H1 (cell line): ENCODE data around the gene PAPOLA. TPM values are rescaled to one million over a fixed set of nuclear protein-coding genes. Genes with fewer than 3 reads are reported as not detected.

Experiments
- CTCF ChIA-PET: fragments of 300-600 bp; sonication (Branson Sonifier 250); formaldehyde crosslinking; loops from one replicate; lab custom pipeline; 2021; ENCODE audit not compliant: partially characterized antibody; lab: Charles Lee
- POLR2A ChIA-PET: fragments of 300-600 bp; sonication (Branson Sonifier 250); formaldehyde crosslinking; loops from one replicate; lab custom pipeline; 2021; ENCODE audit warnings: inconsistent platforms; ENCODE audit not compliant: partially characterized antibody; lab: Charles Lee
- DNase-seq, 2 experiments: peaks; one replicate each; pipeline versions ENCODE4 v3.0.0 to v3.0.0-alpha.2; 2010 to 2022; ENCODE audit warnings: low spot score in 2 of 2, low read depth in 1 of 2, mixed read lengths in 1 of 2
- FAIRE-seq: peaks from 2 replicates; lab custom pipeline; 2011; peaks lifted over from hg19 to GRCh38; lab: Jason Lieb, UNC
- H2AFZ ChIP-seq: 2 replicates; pipeline ENCODE4 v1.8.1; 2012; ENCODE audit warnings: low read length, inconsistent platforms
- H2AK5ac ChIP-seq: 2 replicates; pipeline ENCODE4 v1.6.1; 2013; ENCODE audit warnings: low read depth, low read length
- H2BK120ac ChIP-seq: replicated peaks from 2 replicates; pipeline ENCODE3; 2013; ENCODE audit warnings: low read depth, low read length, inconsistent platforms
- H2BK12ac ChIP-seq: 2 replicates; pipeline ENCODE4 v1.6.1; 2013; ENCODE audit warnings: low read depth, low read length
- H2BK15ac ChIP-seq: 2 replicates; pipeline ENCODE4 v1.6.1; 2013; ENCODE audit warnings: low read length
- H2BK20ac ChIP-seq: 2 replicates; pipeline ENCODE4 v1.6.1; 2013; ENCODE audit warnings: low read length
- H2BK5ac ChIP-seq: 2 replicates; pipeline ENCODE4 v1.6.1; 2013; ENCODE audit warnings: low read depth, low read length
- H3K14ac ChIP-seq: 2 replicates; pipeline ENCODE4 v1.6.1; 2013; ENCODE audit warnings: inconsistent platforms; ENCODE audit not compliant: insufficient read length
- H3K18ac ChIP-seq: 2 replicates; pipeline ENCODE4 v1.6.1; 2013; ENCODE audit warnings: low read length; ENCODE audit errors: extremely low read depth
- H3K23ac ChIP-seq: 2 replicates; pipeline ENCODE4 v1.6.1; 2013; ENCODE audit warnings: inconsistent platforms; ENCODE audit not compliant: insufficient read length
- H3K23me2 ChIP-seq: 2 replicates; pipeline ENCODE4 v1.6.1; 2013; ENCODE audit warnings: low read depth, low read length
- H3K27ac ChIP-seq: 2 replicates; pipeline ENCODE4 v1.6.1; 2011; ENCODE audit warnings: low read depth, low read length, inconsistent platforms
- H3K27me3 ChIP-seq, 4 experiments: replicated peaks in 1 of 4; 1 replicate in 1 of 4; 2 replicates in 3 of 4; pipeline versions ENCODE4 v1.6.1 to v1.8.1; 2011 to 2013; ENCODE audit warnings: low read length in 3 of 4, mild to moderate bottlenecking in 3 of 4, inconsistent platforms in 2 of 4, mixed read lengths in 2 of 4, moderate library complexity in 1 of 4; ENCODE audit not compliant: control insufficient read depth in 3 of 4, insufficient read depth in 3 of 4; ENCODE audit errors: extremely low read depth in 1 of 4
- H3K36me3 ChIP-seq, 4 experiments: 2 replicates each; pipeline versions ENCODE4 v1.6.1 to v1.8.1; 2011 to 2013; ENCODE audit warnings: mild to moderate bottlenecking in 4 of 4, low read length in 3 of 4, moderate library complexity in 2 of 4, control low read depth in 1 of 4, inconsistent platforms in 1 of 4; ENCODE audit not compliant: insufficient read depth in 4 of 4, control insufficient read depth in 2 of 4
- H3K4ac ChIP-seq: replicated peaks from 2 replicates; pipeline ENCODE3; 2013; ENCODE audit warnings: low read length, low read depth, mixed read lengths, inconsistent platforms; ENCODE audit not compliant: insufficient read length
- H3K4me1 ChIP-seq, 4 experiments: replicated peaks in 1 of 4; 1 replicate in 1 of 4; 2 replicates in 3 of 4; pipeline versions ENCODE4 v1.6.1 to v1.8.1; 2011 to 2013; ENCODE audit warnings: low read length in 3 of 4, inconsistent platforms in 2 of 4, mixed read lengths in 1 of 4; ENCODE audit not compliant: insufficient read depth in 4 of 4, control insufficient read depth in 3 of 4
- H3K4me2 ChIP-seq, 2 experiments: 2 replicates each; pipeline versions ENCODE4 v1.6.1 to v1.8.1; 2011 to 2013; ENCODE audit warnings: low read depth in 2 of 2, low read length in 2 of 2, control low read depth in 1 of 2, inconsistent platforms in 1 of 2, mild to moderate bottlenecking in 1 of 2; ENCODE audit not compliant: insufficient read depth in 1 of 2
- H3K4me3 ChIP-seq, 4 experiments: fragments of 200-600, 300-600 bp in 1 of 4; sonication (generic), shearing (Covaris generic), sonication (Bioruptor Twin) in 1 of 4; 2 replicates each; pipeline versions ENCODE4 v1.5.1 to v1.8.1; 2011 to 2016; ENCODE audit warnings: low read length in 4 of 4, low read depth in 3 of 4, control low read depth in 2 of 4, inconsistent platforms in 2 of 4, mild to moderate bottlenecking in 2 of 4, mixed read lengths in 1 of 4, moderate library complexity in 1 of 4; ENCODE audit not compliant: insufficient read depth in 2 of 4; ENCODE audit errors: extremely low read depth in 1 of 4
- H3K56ac ChIP-seq: replicated peaks from 2 replicates; pipeline ENCODE3; 2013; ENCODE audit warnings: low read depth, mild to moderate bottlenecking, mixed read lengths, low read length, inconsistent platforms; ENCODE audit not compliant: insufficient read length
- H3K79me1 ChIP-seq: 2 replicates; pipeline ENCODE4 v1.6.1; 2013; ENCODE audit warnings: low read depth, low read length, control low read depth
- H3K79me2 ChIP-seq, 2 experiments: 2 replicates each; pipeline versions ENCODE4 v1.6.1 to v1.8.1; 2012 to 2013; ENCODE audit warnings: low read length in 2 of 2, mild to moderate bottlenecking in 2 of 2, inconsistent platforms in 1 of 2; ENCODE audit not compliant: insufficient read depth in 2 of 2, control insufficient read depth in 1 of 2
- H3K9ac ChIP-seq, 4 experiments: replicated peaks in 1 of 4; 1 replicate in 1 of 4; 2 replicates in 3 of 4; pipeline versions ENCODE4 v1.6.1 to v1.8.1; 2011 to 2013; ENCODE audit warnings: low read depth in 3 of 4, low read length in 3 of 4, control low read depth in 2 of 4, mild to moderate bottlenecking in 2 of 4, moderate library complexity in 2 of 4, inconsistent platforms in 1 of 4; ENCODE audit errors: extremely low read depth in 1 of 4
- H3K9me3 ChIP-seq, 2 experiments: 2 replicates each; pipeline versions ENCODE4 v1.6.1 to v1.8.1; 2012 to 2013; ENCODE audit warnings: mild to moderate bottlenecking in 2 of 2, moderate library complexity in 2 of 2, control low read depth in 1 of 2, inconsistent platforms in 1 of 2, low read depth in 1 of 2, low read length in 1 of 2, mixed read lengths in 1 of 2; ENCODE audit not compliant: insufficient read depth in 2 of 2
- H4K20me1 ChIP-seq, 2 experiments: replicated peaks in 1 of 2; 2 replicates each; pipeline versions ENCODE3 to v1.8.1; 2011 to 2013; ENCODE audit warnings: inconsistent platforms in 2 of 2, low read length in 2 of 2, mild to moderate bottlenecking in 1 of 2; ENCODE audit not compliant: insufficient read depth in 2 of 2, control insufficient read depth in 1 of 2
- H4K5ac ChIP-seq: 2 replicates; pipeline ENCODE4 v1.6.1; 2013; ENCODE audit warnings: low read length, low read depth, mixed read lengths, inconsistent platforms; ENCODE audit not compliant: insufficient read length
- H4K8ac ChIP-seq: 2 replicates; pipeline ENCODE4 v1.8.0; 2013; ENCODE audit warnings: mild to moderate bottlenecking, moderate library complexity, low read length, inconsistent platforms; ENCODE audit not compliant: insufficient read depth; ENCODE audit errors: extremely low read depth
- H4K91ac ChIP-seq: replicated peaks from 2 replicates; pipeline ENCODE3; 2013; ENCODE audit warnings: low read length, mixed read lengths, inconsistent platforms; ENCODE audit not compliant: insufficient read length
- CREB1 ChIP-seq: IDR thresholded peaks from 2 replicates; pipeline ENCODE4 v1.6.1; 2012; ENCODE audit warnings: inconsistent platforms
- CTBP2 ChIP-seq: IDR thresholded peaks from 2 replicates; pipeline ENCODE4 v1.7.0; 2011; ENCODE audit warnings: borderline replicate concordance, mild to moderate bottlenecking, moderate library complexity, mixed read lengths, low read length; ENCODE audit not compliant: insufficient read depth, insufficient read length
- GTF2F1 ChIP-seq: IDR thresholded peaks from 2 replicates; pipeline ENCODE4 v1.6.1; 2012; ENCODE audit warnings: low read depth, low read length, improper control_type of control experiment, borderline replicate concordance
- NRF1 ChIP-seq: IDR thresholded peaks from 2 replicates; pipeline ENCODE4 v1.6.1; 2011; ENCODE audit warnings: mild to moderate bottlenecking, low read depth, low read length, improper control_type of control experiment
- SAP30 ChIP-seq: fragments of 300-600 bp; sonication (generic); IDR thresholded peaks from 2 replicates; pipeline ENCODE4 v1.7.1; 2012; ENCODE audit warnings: low read length, moderate library complexity, mild to moderate bottlenecking, inconsistent platforms; ENCODE audit not compliant: insufficient read depth, insufficient replicate concordance
- SP2 ChIP-seq: IDR thresholded peaks from 2 replicates; pipeline ENCODE4 v1.6.1; 2012; ENCODE audit warnings: mild to moderate bottlenecking, low read length, inconsistent platforms
- TAF1 ChIP-seq: IDR thresholded peaks from 2 replicates; pipeline ENCODE4 v1.6.1; 2011; ENCODE audit warnings: mild to moderate bottlenecking, low read depth, low read length
- WGBS, 2 experiments: shearing (Covaris generic) in 1 of 2; methylation state at CpG; one replicate each; pipeline versions ENCODE4 v1.1.6 to v1.1.7; 2013 to 2015; ENCODE audit warnings: low lambda C conversion rate in 2 of 2, mixed read lengths in 2 of 2, inconsistent platforms in 1 of 2, low coverage in 1 of 2, missing lambda C conversion rate in 1 of 2; ENCODE audit not compliant: insufficient replicate concordance in 2 of 2, insufficient coverage in 1 of 2, insufficient read length in 1 of 2; ENCODE audit errors: extremely low coverage in 1 of 2, missing lambda C conversion rate in 1 of 2; 5-methylcytosine and 5-hydroxymethylcytosine counted together
- polyA plus RNA-seq, 7 experiments: library from polyadenylated mRNA; depleted of rRNA in 3 of 7; stranded (reverse) in 5 of 7; unstranded in 2 of 7; fragments of >200 nt in 5 of 7; fragments of 200-250 nt in 2 of 7; gene quantifications; 1 replicate in 5 of 7; 2 replicates in 1 of 7; 4 replicates in 1 of 7; pipeline versions ENCODE4 v1.2.1 to v1.2.3, GENCODE V29; 2011 to 2013; ENCODE audit warnings: missing spikeins in 2 of 7, mixed read lengths in 2 of 7
- total RNA-seq: library from RNA; stranded (reverse); fragmentation: NEBNext Ultra II Directional; extraction: Animal tissue kit (Norgen Biotek cat#: 25700); gene quantifications from 2 replicates; pipeline ENCODE4 v1.2.1, GENCODE V29; 2021
- TF ChIP-seq, protein P1 (sequence below): IDR thresholded peaks from 2 replicates; pipeline ENCODE4 v1.6.1; 2012; ENCODE audit warnings: inconsistent platforms
- TF ChIP-seq, protein P2 (sequence below): IDR thresholded peaks from 2 replicates; pipeline ENCODE4 v1.6.1; 2012; ENCODE audit warnings: low read length, inconsistent platforms
- TF ChIP-seq, protein P3 (sequence below): IDR thresholded peaks from 2 replicates; pipeline ENCODE4 v1.6.1; 2011; ENCODE audit warnings: low read length, improper control_type of control experiment

Gene PAPOLA
- total and polyA plus RNA-seq, 2 of the 8 experiments (the other 6 are each of a cell fraction or from before 2014, with no cell fraction given) = 163 to 239 TPM

DNA sequence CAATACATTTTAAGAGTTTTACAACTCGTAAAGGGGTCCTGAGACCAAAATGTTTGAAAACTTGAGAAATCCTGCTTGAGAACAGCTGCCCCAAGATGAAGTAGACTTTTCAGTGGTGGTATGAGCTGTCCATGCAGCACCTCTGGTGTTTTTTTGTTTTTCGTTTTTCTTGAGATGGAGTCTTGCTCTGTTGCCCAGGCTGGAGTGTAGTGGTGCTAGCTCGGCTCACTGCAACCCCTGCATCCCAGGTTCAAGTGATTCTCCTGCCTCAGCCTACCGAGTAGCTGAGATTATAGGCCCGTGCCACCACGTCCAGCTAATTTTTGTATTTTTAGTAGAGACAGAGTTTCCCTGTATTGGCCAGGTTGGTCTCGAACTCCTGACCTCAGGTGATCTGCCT is 5.5 kb downstream of the PAPOLA start:
- 91% methylated on average over 7 of the region's 7 CpGs; no CpG with 5 or more reads in 1 of the 2 experiments for WGBS, 2 experiments
- H3K9me3 ChIP-seq = no peaks in the 10 kb centered on the region
- no peak overlapping the region for H4K8ac ChIP-seq
- no peak overlapping the region for H3K4me3 ChIP-seq
- H3K79me1 ChIP-seq = peaks cover 7% of the 10 kb centered on the region; the same call in 1 of the 2 replicates
- POLR2A ChIA-PET = interaction anchor here (1.6 kb wide), 1 partner anchor 9 kb away, joined by 6 read pairs; no protein-coding TSS in a partner anchor
- no peak overlapping the region for H3K23ac ChIP-seq
- H4K20me1 ChIP-seq = peaks cover 28 to 38% of the 10 kb centered on the region in 2 experiments
- no peak overlapping the region for H2BK5ac ChIP-seq
- H2AK5ac ChIP-seq = no peak overlapping the region
- FAIRE-seq (no peak), DNase-seq (no peak)
- no peaks in the 10 kb centered on the region for H3K27me3 ChIP-seq
- H2BK15ac ChIP-seq = no peak overlapping the region
- no peak overlapping the region for H4K91ac ChIP-seq
- no peak overlapping the region for H3K14ac ChIP-seq
- no peak overlapping the region for H2AFZ ChIP-seq
- no peak overlapping the region for H3K9ac ChIP-seq
- no peak overlapping the region for H3K18ac ChIP-seq
- no peak overlapping the region for H3K56ac ChIP-seq
- H3K27ac ChIP-seq = no peak overlapping the region
- no peak overlapping the region for H3K4ac ChIP-seq
- H2BK12ac ChIP-seq = no peak overlapping the region
- H2BK120ac ChIP-seq = no peak overlapping the region
- peaks cover 0 to 11% (median 8%) of the 10 kb centered on the region in 4 experiments; a peak in 6 of 7 replicates for H3K4me1 ChIP-seq
- peaks cover 76 to 99% of the 10 kb centered on the region in 2 experiments for H3K79me2 ChIP-seq
- no peak overlapping the region for H4K5ac ChIP-seq
- CTCF ChIA-PET = interaction anchor here (1.5 kb wide), 1 partner anchor 139 kb away, joined by 3 read pairs; no protein-coding TSS in a partner anchor
- H3K23me2 ChIP-seq = no peaks in the 10 kb centered on the region
- H3K4me2 ChIP-seq = no peak overlapping the region
- no peak overlapping the region for H2BK20ac ChIP-seq
- no peaks in the 10 kb centered on the region for H3K36me3 ChIP-seq
- TF ChIP-seq TAF1 = no peak
- TF ChIP-seq, protein P1, sequence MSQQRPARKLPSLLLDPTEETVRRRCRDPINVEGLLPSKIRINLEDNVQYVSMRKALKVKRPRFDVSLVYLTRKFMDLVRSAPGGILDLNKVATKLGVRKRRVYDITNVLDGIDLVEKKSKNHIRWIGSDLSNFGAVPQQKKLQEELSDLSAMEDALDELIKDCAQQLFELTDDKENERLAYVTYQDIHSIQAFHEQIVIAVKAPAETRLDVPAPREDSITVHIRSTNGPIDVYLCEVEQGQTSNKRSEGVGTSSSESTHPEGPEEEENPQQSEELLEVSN = no peak
- TF ChIP-seq, protein P2, sequence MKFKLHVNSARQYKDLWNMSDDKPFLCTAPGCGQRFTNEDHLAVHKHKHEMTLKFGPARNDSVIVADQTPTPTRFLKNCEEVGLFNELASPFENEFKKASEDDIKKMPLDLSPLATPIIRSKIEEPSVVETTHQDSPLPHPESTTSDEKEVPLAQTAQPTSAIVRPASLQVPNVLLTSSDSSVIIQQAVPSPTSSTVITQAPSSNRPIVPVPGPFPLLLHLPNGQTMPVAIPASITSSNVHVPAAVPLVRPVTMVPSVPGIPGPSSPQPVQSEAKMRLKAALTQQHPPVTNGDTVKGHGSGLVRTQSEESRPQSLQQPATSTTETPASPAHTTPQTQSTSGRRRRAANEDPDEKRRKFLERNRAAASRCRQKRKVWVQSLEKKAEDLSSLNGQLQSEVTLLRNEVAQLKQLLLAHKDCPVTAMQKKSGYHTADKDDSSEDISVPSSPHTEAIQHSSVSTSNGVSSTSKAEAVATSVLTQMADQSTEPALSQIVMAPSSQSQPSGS = no peak
- no peak for TF ChIP-seq SP2
- TF ChIP-seq, protein P3, sequence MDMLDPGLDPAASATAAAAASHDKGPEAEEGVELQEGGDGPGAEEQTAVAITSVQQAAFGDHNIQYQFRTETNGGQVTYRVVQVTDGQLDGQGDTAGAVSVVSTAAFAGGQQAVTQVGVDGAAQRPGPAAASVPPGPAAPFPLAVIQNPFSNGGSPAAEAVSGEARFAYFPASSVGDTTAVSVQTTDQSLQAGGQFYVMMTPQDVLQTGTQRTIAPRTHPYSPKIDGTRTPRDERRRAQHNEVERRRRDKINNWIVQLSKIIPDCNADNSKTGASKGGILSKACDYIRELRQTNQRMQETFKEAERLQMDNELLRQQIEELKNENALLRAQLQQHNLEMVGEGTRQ = no peak
- TF ChIP-seq CTBP2 = no peak
- TF ChIP-seq GTF2F1 = no peak
- no peak for TF ChIP-seq SAP30
- no peak for TF ChIP-seq CREB1
- no peak for TF ChIP-seq NRF1
